MM.1S (cell line): ENCODE data around the gene LIMCH1.

Source experiments
- DNase-seq: peaks from one replicate; pipeline ENCODE4 v3.0.0-alpha.2; 2015
- H2AFZ ChIP-seq: fragments of 300-600 bp; sonication (generic); 2 replicates; pipeline ENCODE4 v1.6.0; 2016; ENCODE audit warnings: antibody characterized with exemption, low read length
- H3F3A ChIP-seq: fragments of 300-600 bp; sonication (generic); 2 replicates; pipeline ENCODE4 v1.6.1; 2016; ENCODE audit warnings: mild to moderate bottlenecking, antibody characterized with exemption, low read length, moderate library complexity, mixed read lengths; ENCODE audit not compliant: insufficient read depth
- H3K27ac ChIP-seq: fragments of 300-600 bp; sonication (generic); 2 replicates; pipeline ENCODE4 v1.5.1; 2016; ENCODE audit warnings: mild to moderate bottlenecking, low read length
- H3K27me3 ChIP-seq: fragments of 300-600 bp; sonication (generic); replicated peaks from 2 replicates; pipeline ENCODE4 v1.6.0; 2016; ENCODE audit warnings: low read length; ENCODE audit not compliant: insufficient read depth
- H3K36me3 ChIP-seq: fragments of 300-600 bp; sonication (generic); replicated peaks from 2 replicates; pipeline ENCODE4 v1.6.1; 2016; ENCODE audit warnings: mild to moderate bottlenecking, low read length, mixed read lengths; ENCODE audit not compliant: insufficient read depth
- H3K4me1 ChIP-seq: fragments of 300-600 bp; sonication (generic); 2 replicates; pipeline ENCODE4 v1.6.1; 2016; ENCODE audit warnings: low read length, mixed read lengths
- H3K4me2 ChIP-seq: fragments of 300-600 bp; sonication (generic); 2 replicates; pipeline ENCODE4 v1.6.0; 2016; ENCODE audit warnings: low read depth, low read length
- H3K4me3 ChIP-seq: fragments of 300-600 bp; sonication (generic); 2 replicates; pipeline ENCODE4 v1.5.1; 2016; ENCODE audit warnings: low read length, mixed read lengths
- H3K79me2 ChIP-seq: fragments of 300-600 bp; sonication (generic); 2 replicates; pipeline ENCODE4 v1.6.1; 2016; ENCODE audit warnings: mixed run types, low read length, mixed read lengths
- H3K9ac ChIP-seq: fragments of 300-600 bp; sonication (generic); 2 replicates; pipeline ENCODE4 v1.6.1; 2016; ENCODE audit warnings: low read length, mixed read lengths
- H3K9me2 ChIP-seq: fragments of 300-600 bp; sonication (generic); replicated peaks from 2 replicates; pipeline ENCODE4 v1.6.1; 2016; ENCODE audit warnings: mild to moderate bottlenecking, low read length, mixed read lengths; ENCODE audit not compliant: insufficient read depth
- H3K9me3 ChIP-seq: fragments of 300-600 bp; sonication (generic); replicated peaks from 2 replicates; pipeline ENCODE4 v1.6.1; 2016; ENCODE audit warnings: mild to moderate bottlenecking, low read length, mixed read lengths; ENCODE audit not compliant: insufficient read depth
- H4K20me1 ChIP-seq: fragments of 300-600 bp; sonication (generic); 2 replicates; pipeline ENCODE4 v1.6.1; 2016; ENCODE audit warnings: mild to moderate bottlenecking, low read length, moderate library complexity, mixed read lengths; ENCODE audit not compliant: insufficient read depth
- CTCF ChIP-seq: fragments of 300-600 bp; sonication (generic); IDR thresholded peaks from 2 replicates; pipeline ENCODE4 v1.5.1; 2016; ENCODE audit warnings: antibody characterized with exemption, low read length, mixed read lengths
- EZH2 ChIP-seq: fragments of 300-600 bp; sonication (generic); optimal IDR thresholded peaks from 2 replicates; pipeline ENCODE3; 2017; ENCODE audit warnings: low read depth, mild to moderate bottlenecking, antibody characterized with exemption, low read length, mixed read lengths
- EZH2phosphoT487 ChIP-seq: fragments of 300-600 bp; sonication (generic); IDR thresholded peaks from 2 replicates; pipeline ENCODE4 v1.6.1; 2018; ENCODE audit warnings: antibody characterized with exemption, low read length

Gene LIMCH1

GRCh38 chr4:41741354-41741753 is 203.4 kb downstream of the LIMCH1 start:
- Histone ChIP-seq H3K9me3 (no peaks in the 10 kb centered on the region), H3K4me3 (no peak overlapping the region), H3K79me2 (no peaks in the 10 kb centered on the region), H3K27me3 (no peaks in the 10 kb centered on the region), H3K4me1 (no peaks in the 10 kb centered on the region), H4K20me1 (no peaks in the 10 kb centered on the region), H3K4me2 (no peak overlapping the region), H3K27ac (no peak overlapping the region), H3F3A (no peaks in the 10 kb centered on the region), H2AFZ (no peak overlapping the region), H3K9ac (no peak overlapping the region), H3K36me3 (no peaks in the 10 kb centered on the region), H3K9me2 (no peaks in the 10 kb centered on the region)
- TF ChIP-seq CTCF (no peak), EZH2 (no peak), EZH2phosphoT487 (no peak)
- DNase-seq, result no peak

- Histone ChIP-seq H3K36me3 (no peaks in the 10 kb centered on the region), H3K27me3 (no peaks in the 10 kb centered on the region), H3K79me2 (no peaks in the 10 kb centered on the region), H3K27ac (no peak overlapping the region), H3K4me1 (no peaks in the 10 kb centered on the region), H3F3A (no peaks in the 10 kb centered on the region), H3K9me2 (no peaks in the 10 kb centered on the region), H3K9ac (no peak overlapping the region), H2AFZ (no peak overlapping the region), H3K4me3 (no peak overlapping the region), H3K9me3 (no peaks in the 10 kb centered on the region), H4K20me1 (no peaks in the 10 kb centered on the region), H3K4me2 (no peak overlapping the region)
- DNase-seq, result no peak
- TF ChIP-seq CTCF, result no peak
- TF ChIP-seq EZH2, result no peak
- no peak for TF ChIP-seq EZH2phosphoT487
Measured at GRCh38 chr4:41744572-41745291, 206.8 kb downstream of the LIMCH1 start.

- no peaks in the 10 kb centered on the region for H3F3A ChIP-seq
- H2AFZ ChIP-seq, result no peak overlapping the region
- no peaks in the 10 kb centered on the region for H3K9me2 ChIP-seq
- H3K4me2 ChIP-seq, result no peak overlapping the region
- no peaks in the 10 kb centered on the region for H3K79me2 ChIP-seq
- no peaks in the 10 kb centered on the region for H3K36me3 ChIP-seq
- no peak overlapping the region for H3K9ac ChIP-seq
- H3K27ac ChIP-seq, result no peak overlapping the region
- H3K9me3 ChIP-seq, result no peaks in the 10 kb centered on the region
- TF ChIP-seq EZH2 (no peak), CTCF (no peak), EZH2phosphoT487 (no peak)
- no peak for DNase-seq
- no peaks in the 10 kb centered on the region for H4K20me1 ChIP-seq
- H3K27me3 ChIP-seq, result no peaks in the 10 kb centered on the region
- no peak overlapping the region for H3K4me3 ChIP-seq
- H3K4me1 ChIP-seq, result no peaks in the 10 kb centered on the region
Measured at GRCh38 chr4:41745292-41746024, 207.5 kb downstream of the LIMCH1 start.
